GM12892 (cell line): ENCODE measurements around the gene CLTRN.

Source experiments
- POLR2A ChIP-seq: IDR thresholded peaks from 2 replicates; pipeline ENCODE4 v1.6.1; 2011; ENCODE audit warnings: low read depth, low read length, control low read depth
- POLR2AphosphoS5 ChIP-seq: IDR thresholded peaks from 2 replicates; pipeline ENCODE4 v1.6.1; 2011; ENCODE audit warnings: low read depth, low read length, control low read depth

DNA sequence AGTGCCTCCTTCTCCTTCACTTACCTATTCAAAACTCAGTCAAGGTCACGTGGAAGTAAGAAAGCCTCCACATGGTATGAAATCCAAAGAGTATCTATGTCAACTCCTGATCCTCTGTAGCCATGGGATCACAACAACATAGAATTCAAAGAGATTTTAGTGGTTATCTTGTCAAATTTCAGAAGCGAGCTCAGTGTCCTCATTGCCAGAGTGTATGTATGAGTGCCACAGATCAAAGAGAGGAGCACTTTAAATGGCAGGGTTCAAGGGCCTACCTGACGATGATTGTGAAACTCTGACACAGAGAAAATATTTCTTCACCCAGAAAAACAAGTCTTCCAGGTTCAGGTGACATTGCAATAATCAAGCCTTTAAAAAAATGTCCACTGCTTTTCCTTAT lies 62.7 kb downstream of the CLTRN start:
- TF ChIP-seq POLR2A (no peak), POLR2AphosphoS5 (no peak)
